NCI-H345 treated with DMSO at 0.1 percent for 48 hours (cell line): ENCODE data around the gene MYH15.
A peak's percentile ranks its signal among the peaks of the same experiment; 100 is the strongest.

Source experiments
- DNase-seq: peaks from one replicate; lab custom pipeline; 2025; ENCODE audit not compliant: unreplicated experiment; lab: John Stamatoyannopoulos, UW

MYH15 gene

DNA sequence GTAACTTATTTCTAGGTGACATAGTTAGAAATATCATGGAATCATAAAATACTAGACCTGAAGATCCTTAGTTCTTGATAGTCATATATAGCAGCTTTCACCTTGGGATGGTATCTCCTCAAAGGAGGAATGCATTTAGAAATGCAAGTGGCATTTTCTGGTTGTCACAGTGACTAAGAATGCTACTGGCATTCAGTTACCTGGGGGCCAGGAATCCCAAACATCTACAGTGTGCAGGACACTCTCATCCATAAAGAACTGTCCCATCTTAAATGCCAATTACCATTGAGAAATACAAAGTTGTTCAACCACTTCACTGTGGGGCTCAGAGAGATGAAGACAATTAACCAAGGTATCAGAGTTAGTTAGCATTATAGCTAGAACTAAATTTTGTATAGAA lies 36.7 kb downstream of the MYH15 start:
- DNase-seq = no peak

DNA sequence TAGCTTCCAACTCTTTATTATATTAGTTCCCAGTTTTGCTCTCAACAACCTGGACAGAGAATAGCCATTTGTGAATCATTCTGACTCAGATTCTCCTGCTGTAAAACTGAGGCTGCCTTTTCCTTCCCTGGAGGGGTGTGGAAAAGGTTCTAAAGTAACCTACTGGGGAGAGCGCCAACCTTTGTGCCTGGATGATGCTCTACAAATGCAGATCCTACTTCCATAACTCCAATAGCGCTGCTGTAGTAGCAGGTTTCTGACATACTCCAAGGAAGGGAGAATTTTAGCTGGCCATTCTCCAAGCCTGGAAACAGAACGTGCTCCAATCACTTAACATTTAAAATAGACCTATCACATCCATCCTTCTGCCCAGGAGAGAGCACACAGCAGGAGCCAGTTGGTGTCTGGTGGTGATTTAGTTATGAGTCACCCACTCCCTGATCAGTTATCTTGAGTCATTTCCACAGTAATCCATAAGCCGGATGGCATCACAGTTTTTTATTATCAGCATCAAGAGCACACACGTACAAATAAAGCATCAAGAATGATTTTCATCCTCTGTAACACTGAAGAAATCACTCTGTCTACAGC lies 38.3 kb downstream of the MYH15 start:
- DNase-seq = no peak

DNA sequence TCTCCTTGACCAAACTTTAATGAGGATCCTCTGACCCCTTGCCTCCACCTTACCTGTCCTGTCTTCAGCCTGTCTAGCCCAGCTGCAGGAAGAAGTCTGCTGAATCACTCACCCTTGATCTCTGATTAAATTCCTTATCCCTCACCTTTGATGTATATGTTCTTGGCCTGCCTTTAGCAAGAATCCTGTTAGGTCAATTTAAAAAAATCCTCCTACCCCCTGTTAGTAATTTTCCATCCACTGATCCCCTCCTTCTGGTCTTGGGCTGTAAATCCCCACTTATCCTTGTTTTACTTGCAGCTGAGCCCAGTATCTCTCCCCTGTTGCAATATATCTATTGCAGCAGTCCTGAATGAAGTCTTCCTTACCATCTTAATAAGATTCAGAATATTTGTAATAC lies 39.0 kb downstream of the MYH15 start:
- DNase-seq = no peak

DNA sequence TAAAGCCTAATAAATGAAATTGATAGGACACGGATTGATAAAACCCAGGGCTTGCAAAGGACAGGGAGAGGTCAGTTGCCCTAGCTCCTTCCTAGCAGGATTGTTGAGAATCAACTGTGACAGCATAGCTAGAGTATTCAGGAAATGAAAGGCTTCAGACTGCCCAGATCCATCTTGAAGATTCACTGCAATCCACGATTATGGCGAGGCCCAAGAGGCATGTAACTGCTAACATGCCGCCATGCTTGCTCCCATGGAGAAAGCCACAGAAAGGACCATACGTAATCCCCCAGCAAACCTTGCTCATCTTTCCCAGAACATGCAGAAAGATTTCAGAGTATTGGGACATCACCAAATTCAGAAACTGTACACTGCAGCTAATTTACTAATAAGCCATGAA lies 41.3 kb downstream of the MYH15 start:
- no peak for DNase-seq

DNA sequence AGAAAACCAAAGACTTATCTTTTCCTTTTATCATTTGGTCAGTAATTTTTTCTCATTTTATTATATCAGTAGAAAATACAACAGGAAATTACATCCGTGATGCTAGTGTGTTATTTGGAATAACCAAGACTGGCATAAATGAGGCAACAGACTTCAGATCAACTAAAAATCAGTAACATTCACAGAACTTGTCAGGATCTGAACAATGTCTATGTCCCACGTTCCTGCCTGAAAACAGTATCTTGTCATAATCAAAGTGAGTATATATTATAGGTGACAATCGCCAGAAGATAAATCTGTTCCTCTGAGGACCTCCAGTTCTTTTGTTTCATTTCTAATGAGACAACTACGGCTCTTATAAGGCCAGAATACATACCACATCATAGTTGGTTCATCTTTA lies 41.8 kb downstream of the MYH15 start:
- no peak for DNase-seq

DNA sequence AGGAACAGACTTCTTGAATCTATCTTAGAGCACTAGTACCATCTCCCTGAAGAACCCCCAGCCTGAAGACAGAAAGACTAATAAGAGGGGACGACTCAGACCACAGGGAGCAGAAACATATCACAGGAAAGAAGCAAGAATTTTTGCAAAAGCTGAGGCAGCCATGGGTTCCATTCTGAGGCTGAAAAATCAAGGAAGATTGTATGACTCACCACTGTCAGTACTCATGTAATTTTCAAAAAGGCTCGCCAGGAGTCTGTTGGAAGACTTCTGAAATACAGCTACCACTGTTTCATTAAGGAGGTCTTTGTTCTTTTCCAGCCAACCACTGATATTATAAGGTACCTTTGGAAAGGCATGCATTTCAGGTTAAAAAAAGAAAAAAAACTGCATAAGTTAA lies 47.5 kb downstream of the MYH15 start:
- DNase-seq = no peak

DNA sequence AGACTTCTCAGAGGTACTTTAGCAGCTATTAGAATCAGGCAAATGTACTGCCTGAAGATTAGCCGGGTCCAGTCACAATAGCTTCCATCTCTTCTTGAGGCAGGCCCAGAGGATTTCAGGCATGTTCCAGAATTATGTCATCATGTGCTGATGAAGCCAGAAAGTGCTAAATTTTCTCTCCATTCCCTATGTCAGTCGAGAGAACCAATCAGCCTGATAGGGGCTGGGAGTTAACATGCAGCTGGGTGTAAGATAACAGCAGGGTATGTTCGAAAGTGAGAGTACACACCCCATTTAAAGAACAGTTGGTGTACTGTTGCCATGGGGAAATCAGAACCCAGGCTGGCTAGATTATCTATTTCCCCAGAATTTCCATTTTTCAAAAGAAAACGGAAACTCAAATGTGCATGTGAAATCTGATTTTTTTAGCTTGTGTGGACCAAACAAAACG lies 48.7 kb downstream of the MYH15 start:
- DNase-seq = no peak

DNA sequence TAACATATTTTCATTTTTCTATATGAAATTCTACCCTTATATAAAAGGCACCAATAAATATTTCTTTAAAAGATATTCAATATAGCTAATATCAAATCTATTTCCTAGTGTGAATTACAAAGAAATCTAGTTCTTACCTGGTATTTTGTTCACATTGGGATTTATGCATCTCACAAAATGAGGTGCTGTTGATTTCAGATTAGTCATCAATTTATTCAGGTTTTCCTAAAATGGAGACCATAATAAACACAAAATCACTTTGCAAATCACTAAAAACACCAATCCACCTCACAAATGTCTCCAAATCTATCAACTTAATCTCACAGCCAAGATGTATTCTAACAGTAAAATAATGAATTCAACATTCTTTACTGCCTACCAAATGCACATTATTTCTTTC lies 51.2 kb downstream of the MYH15 start:
- no peak for DNase-seq

DNA sequence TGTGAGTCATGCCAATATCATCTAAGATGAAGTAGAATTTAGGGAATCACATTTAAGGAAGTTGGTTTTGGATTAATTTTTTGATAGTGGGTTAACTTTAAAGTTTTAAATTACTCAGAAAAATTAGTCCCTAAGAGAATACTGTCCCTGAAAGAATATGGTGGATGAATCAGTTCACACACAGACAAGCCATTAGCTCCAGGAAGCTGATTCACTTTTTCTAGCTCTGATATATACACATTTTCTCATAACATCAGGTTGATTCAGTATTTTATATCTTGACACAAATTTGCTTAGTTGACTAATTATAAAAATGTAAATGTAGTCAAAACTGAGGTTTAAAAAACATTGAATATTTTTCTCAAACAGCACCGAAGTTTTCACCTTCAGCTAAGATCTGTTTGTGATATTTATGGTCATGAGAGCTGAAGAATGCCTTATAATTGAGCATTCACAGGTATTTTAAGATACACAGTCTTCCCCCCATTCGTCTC lies 55.1 kb downstream of the MYH15 start:
- no peak for DNase-seq

DNA sequence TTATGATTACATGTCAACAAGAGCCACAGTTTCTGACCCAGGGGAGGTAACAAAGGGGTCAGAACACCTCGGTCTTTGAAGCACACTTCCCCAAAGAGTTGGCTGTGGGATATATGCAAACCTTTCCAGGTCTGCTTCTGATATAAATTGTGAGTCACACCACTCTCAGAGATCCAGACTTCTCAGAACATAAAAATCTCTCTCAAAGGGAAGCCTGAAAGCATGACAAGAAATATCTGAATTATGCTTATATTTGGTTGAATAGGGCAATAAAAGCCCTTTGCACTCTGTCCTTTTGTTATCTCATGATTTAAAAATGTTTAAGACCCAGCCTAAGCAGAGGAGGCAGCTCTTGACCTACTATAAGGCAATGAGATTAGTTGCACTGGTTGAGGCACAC lies 56.8 kb downstream of the MYH15 start:
- DNase-seq = no peak

DNA sequence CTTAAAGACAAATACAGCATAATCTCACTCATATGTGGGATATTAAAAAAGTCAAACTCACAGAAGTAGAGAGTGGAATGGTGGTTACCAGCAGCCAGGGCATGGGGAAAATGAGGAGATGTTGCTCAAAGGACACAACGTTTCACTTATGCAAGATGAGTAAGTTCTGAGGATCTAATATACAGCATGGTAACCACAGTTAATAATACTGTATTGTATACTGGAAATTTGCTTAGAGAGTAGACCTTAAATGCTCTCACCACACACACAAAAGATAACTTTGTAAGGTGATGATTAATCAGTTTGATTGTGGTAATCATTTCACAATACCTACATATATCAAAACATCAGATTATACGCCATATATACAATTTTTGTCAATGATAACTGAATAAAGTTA lies 60.0 kb downstream of the MYH15 start:
- no peak for DNase-seq

DNA sequence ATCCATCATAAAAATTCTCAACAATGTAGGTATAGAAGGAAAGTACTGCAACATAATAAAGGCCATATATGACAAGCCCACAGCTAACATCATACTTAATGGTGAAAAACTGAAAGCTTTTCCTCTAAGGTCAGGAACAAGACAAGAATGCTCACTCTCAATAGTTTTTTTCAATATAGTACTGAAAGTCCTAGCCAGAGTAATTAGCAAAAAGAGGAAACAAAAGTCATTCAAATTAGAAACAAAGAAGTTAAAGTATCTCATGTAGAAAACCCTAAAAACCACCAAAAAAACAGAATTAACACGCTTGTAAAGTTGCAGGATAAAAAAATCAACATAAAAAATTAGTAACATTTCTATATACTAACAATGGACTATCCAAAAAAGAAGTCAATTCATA lies 61.8 kb downstream of the MYH15 start:
- no peak for DNase-seq

DNA sequence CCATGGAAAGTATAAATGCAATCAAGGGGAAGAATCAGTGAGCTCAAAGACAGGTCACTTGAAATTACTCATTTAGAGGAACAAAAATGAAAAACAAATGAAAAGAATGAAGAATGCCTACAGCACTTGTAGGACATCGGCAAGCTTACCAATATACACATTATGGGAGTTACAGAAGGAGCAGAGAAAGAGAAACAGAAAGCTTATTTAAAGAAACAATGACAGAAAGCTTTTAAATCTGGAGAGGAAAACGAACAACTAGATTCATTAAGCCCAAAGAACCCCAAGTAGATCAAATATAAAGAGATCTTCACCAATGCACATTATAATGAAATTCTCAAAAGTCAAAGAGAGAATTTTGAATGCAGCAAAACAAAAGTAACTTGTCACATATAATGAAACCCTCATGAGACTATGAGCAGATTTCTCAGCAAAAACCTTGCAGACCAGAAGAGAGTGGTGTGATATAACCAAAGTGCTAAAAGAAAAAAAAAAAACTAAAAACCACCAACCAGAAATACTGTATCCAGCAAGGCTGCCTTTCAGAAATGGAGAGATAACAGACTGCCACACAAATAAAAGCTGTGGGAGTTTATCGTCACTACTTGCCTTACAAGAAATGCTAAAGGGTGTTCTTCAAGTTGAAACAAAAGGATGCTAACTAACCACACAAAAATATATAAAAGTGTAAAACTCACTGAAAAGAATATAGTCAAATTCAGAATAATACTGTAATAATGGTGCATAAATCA lies 63.1 kb downstream of the MYH15 start:
- DNase-seq = no peak

DNA sequence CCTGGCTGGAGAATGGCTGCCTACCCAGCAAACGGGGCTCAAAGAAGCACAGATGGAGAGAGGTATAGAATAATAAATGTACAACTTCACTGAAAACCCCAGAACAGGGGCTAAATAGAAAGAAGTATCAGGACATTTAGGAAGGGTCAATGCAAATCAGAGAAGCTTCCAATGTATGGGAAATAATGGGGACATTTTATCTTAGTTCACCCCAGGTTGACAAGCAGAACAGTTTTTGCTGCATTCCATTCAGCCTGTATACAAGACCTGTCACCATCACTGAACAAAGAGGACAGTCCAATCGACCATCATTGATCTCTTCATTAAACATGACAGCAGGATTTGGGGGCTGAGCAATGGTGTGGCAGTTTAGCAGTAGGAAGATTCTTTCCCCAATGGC lies 68.1 kb downstream of the MYH15 start:
- DNase-seq = no peak

DNA sequence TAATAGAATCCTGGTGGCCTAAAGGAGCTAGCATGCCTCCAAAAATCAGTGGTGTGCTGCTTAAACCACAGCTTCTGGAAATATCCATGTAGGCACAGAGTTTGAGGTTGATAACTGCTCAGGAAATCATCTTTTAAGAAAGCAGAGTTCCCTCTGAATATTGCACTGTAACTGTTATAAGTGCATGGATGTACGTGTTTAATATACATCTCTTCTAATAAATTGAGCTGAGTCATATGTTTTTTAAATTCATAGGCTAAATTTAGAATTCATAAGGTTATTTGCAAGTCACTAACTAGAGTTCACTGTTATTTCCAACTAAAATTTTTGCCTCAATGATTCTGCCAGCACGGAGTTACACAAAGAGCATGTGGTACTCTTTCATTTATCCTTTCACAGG lies 68.9 kb downstream of the MYH15 start:
- no peak for DNase-seq

DNA sequence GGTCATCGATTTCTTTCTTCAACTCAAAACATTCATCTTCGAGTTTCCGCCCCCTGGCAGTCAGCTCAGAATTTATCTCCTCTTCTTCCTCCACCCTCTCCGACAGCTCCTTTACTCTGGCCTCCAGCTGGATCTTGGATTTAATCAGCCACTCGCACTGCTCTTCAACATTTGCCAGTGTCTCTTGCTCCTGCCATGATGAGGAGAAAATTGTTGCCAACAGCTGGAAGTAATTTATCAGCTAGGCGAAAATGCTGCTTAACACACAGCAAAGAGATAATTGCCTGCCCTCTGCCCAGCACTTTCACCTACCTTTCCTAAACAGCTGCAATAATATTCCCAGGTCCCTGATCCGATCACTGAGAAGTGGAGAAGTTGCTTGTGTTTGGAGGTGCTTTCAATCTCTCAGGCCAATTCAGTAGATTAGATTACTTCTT lies 69.3 kb downstream of the MYH15 start:
- no peak for DNase-seq

DNA sequence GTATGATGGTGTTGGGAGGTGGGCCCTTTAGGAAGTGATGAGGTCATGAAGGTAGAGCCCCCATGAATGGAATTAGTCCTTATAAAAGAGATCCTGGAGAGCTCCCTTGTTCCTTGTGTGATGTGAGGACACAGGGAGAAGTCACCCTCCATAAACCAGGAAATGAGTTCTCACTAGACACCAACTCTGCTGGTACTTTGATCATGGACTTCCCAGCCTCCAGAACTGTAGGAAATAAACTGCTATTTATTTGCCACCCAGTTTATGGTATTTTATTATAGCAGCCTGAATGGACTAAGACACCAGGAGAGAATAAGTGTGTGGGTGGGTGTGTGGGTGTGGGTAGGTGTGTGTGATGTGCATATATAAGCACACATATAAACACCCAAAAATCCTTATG lies 71.9 kb downstream of the MYH15 start:
- no peak for DNase-seq

DNA sequence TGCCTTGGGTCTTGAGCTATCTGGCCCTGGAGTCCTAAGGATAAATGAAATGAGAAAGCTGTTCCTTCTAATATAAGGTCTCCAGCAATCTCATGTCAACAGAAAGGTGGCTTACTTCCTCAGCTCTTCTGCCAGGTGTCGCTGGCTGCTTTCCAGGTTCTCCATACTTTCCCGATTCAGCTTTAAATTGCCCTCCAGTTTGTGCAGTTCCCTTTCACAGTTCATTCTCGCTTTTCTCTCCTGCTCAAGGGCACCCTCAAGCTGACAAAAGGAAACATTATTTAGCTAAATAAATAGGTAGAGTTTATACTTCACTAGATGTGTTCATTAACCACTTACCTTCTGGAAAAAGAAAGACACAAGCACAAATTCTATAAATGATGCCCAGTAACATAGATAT lies 73.0 kb downstream of the MYH15 start:
- peak; percentile 36 for DNase-seq

DNA sequence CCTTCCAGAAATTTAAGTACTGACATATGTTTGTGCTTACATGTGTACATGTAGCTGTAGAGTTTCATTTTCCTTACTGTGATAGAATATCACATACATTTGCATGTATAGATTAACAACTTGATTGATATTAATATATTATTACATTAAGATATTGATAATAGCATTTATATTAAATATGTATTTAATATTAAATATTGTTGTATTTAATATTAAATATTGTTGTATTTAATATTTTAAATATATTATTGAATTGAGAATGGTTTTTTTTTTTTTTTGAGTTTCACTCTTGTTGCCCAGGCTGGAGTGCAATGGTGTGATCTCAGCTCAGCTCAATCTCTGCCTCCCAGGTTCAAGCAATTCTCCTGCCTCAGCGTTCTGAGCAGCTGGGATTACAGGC lies 76.5 kb downstream of the MYH15 start:
- DNase-seq = no peak

DNA sequence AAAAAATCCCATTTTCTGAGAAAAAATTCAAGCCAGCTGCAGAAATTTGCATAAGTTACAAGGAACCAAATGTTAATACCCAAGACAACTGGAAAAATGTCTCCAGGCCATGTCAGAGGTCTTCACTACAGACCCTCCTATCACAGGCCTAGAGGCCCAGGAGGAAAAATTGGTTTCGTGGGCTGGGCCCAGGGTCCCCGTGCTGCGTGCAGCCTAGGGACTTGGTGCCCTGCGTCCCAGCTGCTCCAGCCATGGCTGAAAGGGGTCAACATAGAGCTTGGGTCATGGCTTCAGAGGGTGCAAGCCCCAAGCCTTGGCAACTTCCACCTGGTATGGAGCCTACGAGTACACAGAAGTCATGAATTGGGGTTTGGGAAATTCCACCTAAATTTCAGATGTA lies 78.0 kb downstream of the MYH15 start:
- DNase-seq = no peak

DNA sequence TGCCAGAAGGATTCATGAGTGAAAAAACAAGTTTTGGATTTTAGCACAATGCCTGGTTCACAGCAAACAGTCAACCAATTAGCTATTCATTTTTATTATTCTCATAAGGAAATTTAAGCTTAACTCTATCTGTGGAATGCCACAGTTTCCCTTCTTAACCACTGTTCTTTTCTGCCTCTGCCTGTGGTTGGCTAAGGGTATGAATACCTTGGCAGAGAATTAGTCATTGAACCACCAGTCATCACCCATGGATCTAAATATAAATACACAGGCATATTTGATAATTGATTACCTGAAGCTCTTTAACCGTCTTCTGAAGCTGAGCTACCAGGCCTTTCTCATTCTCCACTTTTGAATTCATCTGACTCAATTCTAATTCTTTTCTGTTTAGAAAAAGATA lies 79.9 kb downstream of the MYH15 start:
- DNase-seq = no peak

DNA sequence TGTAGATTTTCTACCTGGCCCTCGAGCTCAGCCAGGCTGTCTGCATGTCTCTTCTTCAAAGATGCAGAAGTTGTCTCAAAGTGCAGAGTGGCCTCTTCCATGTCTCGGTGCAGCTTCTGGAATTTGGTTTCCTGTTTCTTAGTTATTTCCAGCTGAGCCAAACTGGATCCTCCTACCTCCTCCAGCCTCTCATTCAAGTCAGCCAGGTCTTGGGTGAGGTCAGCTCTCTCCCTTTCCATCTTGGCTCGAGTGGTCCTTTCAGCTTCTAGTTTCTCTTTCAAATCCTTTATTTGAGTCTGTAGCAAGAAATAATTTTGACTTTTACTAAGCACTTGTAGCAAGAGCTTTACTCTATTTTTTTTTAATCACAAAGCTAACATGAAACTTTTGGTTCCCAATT lies 81.8 kb downstream of the MYH15 start:
- DNase-seq = no peak

DNA sequence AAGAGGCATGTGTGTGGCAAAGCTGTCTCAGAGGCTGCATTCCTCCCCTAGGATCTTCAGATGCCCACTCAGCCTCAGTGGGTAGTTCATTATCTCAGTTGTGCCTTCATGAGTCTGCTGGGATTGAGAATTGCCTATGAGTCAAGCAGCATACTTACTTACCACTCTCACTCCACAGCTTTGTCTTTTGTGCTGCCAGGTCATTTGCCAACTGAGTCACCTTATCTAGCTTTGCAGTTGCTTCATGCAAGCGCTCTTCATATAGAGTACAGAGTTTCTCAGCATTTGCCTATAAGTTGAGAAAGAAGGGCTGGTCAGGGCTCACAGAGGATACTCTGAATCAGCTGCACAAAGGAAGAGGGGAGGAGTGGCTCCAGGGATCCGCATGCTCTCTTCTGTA lies 89.5 kb downstream of the MYH15 start:
- no peak for DNase-seq
